ENCODE results near the gene SNX33. TPM values are rescaled to one million over a fixed set of nuclear protein-coding genes. Genes with fewer than 3 reads are reported as not detected.

The SNX33 gene
- total RNA-seq, 1 donor from 2014 or later, result 25.6 TPM

GRCh38 chr15:75637245-75638009, 10.3 kb upstream of the SNX33 start:
- H3K27me3 ChIP-seq (ENCODE audit: insufficient read depth, low read length), result no peaks in the 10 kb centered on the region
- H3K9ac ChIP-seq (ENCODE audit: low read length), result peak overlapping the region; percentile 89
- Mint-ChIP-seq H3K4me1 (ENCODE audit: low read depth, unreplicated experiment) (peaks cover 9% of the 10 kb centered on the region), H3K9me3 (ENCODE audit: unreplicated experiment) (no peaks in the 10 kb centered on the region), H3K27me3 (ENCODE audit: low read depth, unreplicated experiment) (no peaks in the 10 kb centered on the region), H3K36me3 (ENCODE audit: low read depth, unreplicated experiment) (no peaks in the 10 kb centered on the region), H3K4me3 (ENCODE audit: unreplicated experiment) (peak overlapping the region; percentile 95), H3K27ac (ENCODE audit: unreplicated experiment) (no peak overlapping the region)
- no peak overlapping the region for H3K27ac ChIP-seq (ENCODE audit: low read depth, low read length)
- no peak overlapping the region for H2AFZ ChIP-seq (ENCODE audit: low read depth, low read length)
- peaks cover 25% of the 10 kb centered on the region for H3K4me1 ChIP-seq (ENCODE audit: insufficient read depth, low read length)
- TF ChIP-seq EZH2 (IDR thresholded peaks at IDR 0.05; ENCODE audit: insufficient read depth, low read length), result no peak
- TF ChIP-seq CTCF (IDR thresholded peaks at IDR 0.05; ENCODE audit: insufficient read depth, low read depth, low read length), result no peak
- peaks cover 41% of the 10 kb centered on the region for H3K79me2 ChIP-seq (ENCODE audit: insufficient read depth, low read length)
- no peaks in the 10 kb centered on the region for H3K36me3 ChIP-seq (ENCODE audit: insufficient read depth, low read length)
- no peak for FAIRE-seq
- H3K9me3 ChIP-seq (ENCODE audit: insufficient read depth, low read depth, low read length), result no peaks in the 10 kb centered on the region
- no peak overlapping the region for H3K4me3 ChIP-seq (ENCODE audit: insufficient read depth, low read depth, low read length)
- peak overlapping the region; percentile 98 for H3K4me2 ChIP-seq (ENCODE audit: low read length)
- DNase-seq (ENCODE audit: low read depth), result no peak
- peaks cover 24% of the 10 kb centered on the region for H4K20me1 ChIP-seq (ENCODE audit: insufficient read depth, low read length)

GRCh38 chr15:75639191-75639708, 8.5 kb upstream of the SNX33 start:
- Histone ChIP-seq H3K4me3 (ENCODE audit: insufficient read depth, low read depth, low read length) (peak overlapping the region; percentile 93), H3K79me2 (ENCODE audit: insufficient read depth, low read length) (peaks cover 41% of the 10 kb centered on the region), H3K4me2 (ENCODE audit: low read length) (peak overlapping the region; percentile 98), H2AFZ (ENCODE audit: low read depth, low read length) (peak overlapping the region; percentile 91), H3K9ac (ENCODE audit: low read length) (peak overlapping the region; percentile 89), H3K36me3 (ENCODE audit: insufficient read depth, low read length) (no peaks in the 10 kb centered on the region), H3K27ac (ENCODE audit: low read depth, low read length) (peak overlapping the region; percentile 77), H3K4me1 (ENCODE audit: insufficient read depth, low read length) (peaks cover 26% of the 10 kb centered on the region), H3K9me3 (ENCODE audit: insufficient read depth, low read depth, low read length) (no peaks in the 10 kb centered on the region), H4K20me1 (ENCODE audit: insufficient read depth, low read length) (peaks cover 24% of the 10 kb centered on the region), H3K27me3 (ENCODE audit: insufficient read depth, low read length) (no peaks in the 10 kb centered on the region)
- Mint-ChIP-seq H3K27me3 (ENCODE audit: low read depth, unreplicated experiment) (no peaks in the 10 kb centered on the region), H3K9me3 (ENCODE audit: unreplicated experiment) (no peaks in the 10 kb centered on the region), H3K36me3 (ENCODE audit: low read depth, unreplicated experiment) (no peaks in the 10 kb centered on the region), H3K27ac (ENCODE audit: unreplicated experiment) (peak overlapping the region; percentile 41), H3K4me1 (ENCODE audit: low read depth, unreplicated experiment) (peaks cover 10% of the 10 kb centered on the region), H3K4me3 (ENCODE audit: unreplicated experiment) (peak overlapping the region; percentile 95)
- DNase-seq (ENCODE audit: low read depth) (peak; percentile 44), FAIRE-seq (no peak)
- TF ChIP-seq EZH2 (IDR thresholded peaks at IDR 0.05; ENCODE audit: insufficient read depth, low read length) (no peak), CTCF (IDR thresholded peaks at IDR 0.05; ENCODE audit: insufficient read depth, low read depth, low read length) (no peak)

Measured in astrocyte (in vitro differentiated cells and primary cell).